ENCODE measurements around the gene LMTK2.

The LMTK2 gene

GRCh38 chr7:98106647-98107312 is at the start of gene LMTK2:
Gene LMTK2, plus strand, starts transcription at chr7:98106862. Its CDS starts 316 bp downstream, at chr7:98107178.
- DNase-seq (ENCODE audit: low read depth in 2 of 2) = peak; percentile 91 to 95

DNA sequence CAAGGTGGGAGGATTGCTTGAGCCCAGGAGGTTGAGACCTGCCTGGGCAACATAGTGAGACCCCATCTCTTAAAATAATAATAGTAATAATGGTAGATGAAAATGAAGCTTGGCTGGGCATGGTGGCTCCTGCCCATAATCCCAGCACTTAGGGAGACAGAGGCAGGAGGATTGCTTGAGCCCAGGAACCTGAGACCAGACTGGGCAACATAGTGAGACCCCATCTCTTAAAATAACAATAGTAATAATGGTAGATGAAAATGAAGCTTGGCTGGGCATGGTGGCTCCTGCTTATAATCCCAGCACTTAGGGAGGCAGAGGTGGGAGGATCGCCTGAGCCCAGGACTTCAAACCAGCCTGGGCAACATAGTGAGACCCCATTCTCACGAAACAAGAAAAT is 49.5 kb upstream of the LMTK2 start:
- DNase-seq (ENCODE audit: low read depth in 2 of 2) = no peak

DNA sequence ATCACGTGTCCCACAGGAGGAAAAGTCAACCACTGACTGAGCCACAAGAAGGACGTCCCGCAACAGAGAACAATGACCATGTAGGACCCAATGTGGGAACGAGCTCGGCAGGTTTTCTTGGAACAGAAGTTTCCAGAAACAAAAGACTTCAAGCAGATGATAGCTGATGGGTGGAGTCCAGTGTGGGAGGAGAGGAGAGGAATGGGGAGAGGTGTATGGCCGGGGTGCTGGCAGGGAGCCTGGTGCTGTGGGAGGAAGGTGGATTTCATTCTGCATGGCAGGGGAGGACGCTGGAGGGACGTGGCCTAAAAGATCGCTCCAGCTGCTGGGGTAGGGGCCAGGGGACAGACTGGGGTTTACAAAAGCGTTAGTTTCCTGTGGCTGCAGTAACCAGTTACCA is 48.5 kb upstream of the LMTK2 start:
- no peak for DNase-seq (ENCODE audit: low read depth in 2 of 2)

GRCh38 chr7:98064233-98064632 is 42.4 kb upstream of the LMTK2 start:
- DNase-seq (ENCODE audit: low read depth in 2 of 2) = no peak

GRCh38 chr7:98066208-98066607 is 40.5 kb upstream of the LMTK2 start:
- no peak for DNase-seq (ENCODE audit: low read depth in 2 of 2)

GRCh38 chr7:98066934-98067507 is 39.6 kb upstream of the LMTK2 start:
- DNase-seq (ENCODE audit: low read depth in 2 of 2) = no peak

- no peak for DNase-seq (ENCODE audit: low read depth in 2 of 2)
These were observed 33.6 kb upstream of the LMTK2 start for GRCh38 chr7:98073047-98073446.

- no peak for DNase-seq (ENCODE audit: low read depth in 2 of 2)
These were observed 30.9 kb upstream of the LMTK2 start for GRCh38 chr7:98075801-98076200.

- no peak for DNase-seq (ENCODE audit: low read depth in 2 of 2)
These were observed 28.9 kb upstream of the LMTK2 start for GRCh38 chr7:98077762-98078161.

- no peak for DNase-seq (ENCODE audit: low read depth in 2 of 2)
These were observed 28.3 kb upstream of the LMTK2 start for GRCh38 chr7:98078197-98078870.

DNA sequence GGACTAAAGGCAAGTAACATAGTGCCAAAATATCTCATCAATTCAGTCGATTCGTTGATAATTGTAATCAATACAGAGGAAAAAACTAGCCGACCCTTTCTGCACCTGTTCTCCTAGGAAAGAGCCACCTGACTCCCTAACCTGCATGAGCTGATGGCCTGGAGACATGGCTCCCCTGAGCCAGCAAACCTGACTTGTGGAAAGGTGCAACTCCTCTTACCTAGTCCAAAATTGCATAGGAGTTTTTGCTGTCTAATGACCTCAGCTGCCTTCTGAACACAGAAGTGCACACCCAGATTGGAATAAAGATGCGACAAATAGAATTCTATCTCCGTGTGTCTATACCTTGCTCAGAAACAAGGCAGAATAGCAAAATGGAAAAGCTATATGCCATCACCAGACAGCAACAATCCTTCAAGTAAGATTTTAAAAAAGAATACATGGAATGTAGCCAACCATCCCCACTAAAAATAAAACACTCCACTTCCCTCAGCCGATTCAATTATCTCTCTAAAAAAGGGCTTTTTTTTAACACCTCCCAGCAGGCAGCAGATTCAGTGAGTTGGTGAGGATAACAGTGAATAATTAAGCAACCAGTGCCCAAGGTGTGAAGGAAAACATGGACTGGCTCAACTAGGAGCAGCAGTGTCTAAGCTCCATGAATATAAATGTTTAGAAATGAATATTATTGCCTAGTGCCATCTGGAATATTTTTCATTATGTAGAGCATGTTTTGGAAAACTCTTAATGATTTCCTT is 26.6 kb upstream of the LMTK2 start:
- DNase-seq (ENCODE audit: low read depth in 2 of 2) = no peak

GRCh38 chr7:98081319-98081718 is 25.3 kb upstream of the LMTK2 start:
- no peak for DNase-seq (ENCODE audit: low read depth in 2 of 2)

- no peak for DNase-seq (ENCODE audit: low read depth in 2 of 2)
These were observed 22.0 kb upstream of the LMTK2 start for GRCh38 chr7:98084631-98085030.

DNA sequence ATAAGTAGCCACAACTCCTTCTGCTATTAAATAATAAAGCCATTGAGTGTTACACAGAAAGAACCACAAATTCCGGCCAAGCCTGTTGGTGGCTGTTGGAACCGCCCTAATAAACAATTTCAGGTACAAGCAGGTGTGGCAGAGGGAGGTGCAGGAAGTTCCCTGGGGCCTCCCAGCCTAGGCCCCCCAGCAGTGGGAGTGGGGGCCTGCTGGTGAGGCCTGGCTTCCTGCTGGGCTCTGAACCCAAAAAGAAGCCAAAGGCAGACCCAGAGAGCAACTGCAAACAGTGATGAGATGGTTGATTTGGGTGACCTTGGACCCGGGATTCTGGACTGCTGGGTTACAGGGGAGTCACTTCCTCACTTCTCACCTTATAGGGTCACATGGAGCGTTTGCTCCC is 21.0 kb upstream of the LMTK2 start:
- DNase-seq (ENCODE audit: low read depth in 2 of 2) = no peak

- DNase-seq (ENCODE audit: low read depth in 2 of 2) = no peak
These were observed 20.4 kb upstream of the LMTK2 start for GRCh38 chr7:98086281-98086718.

DNA sequence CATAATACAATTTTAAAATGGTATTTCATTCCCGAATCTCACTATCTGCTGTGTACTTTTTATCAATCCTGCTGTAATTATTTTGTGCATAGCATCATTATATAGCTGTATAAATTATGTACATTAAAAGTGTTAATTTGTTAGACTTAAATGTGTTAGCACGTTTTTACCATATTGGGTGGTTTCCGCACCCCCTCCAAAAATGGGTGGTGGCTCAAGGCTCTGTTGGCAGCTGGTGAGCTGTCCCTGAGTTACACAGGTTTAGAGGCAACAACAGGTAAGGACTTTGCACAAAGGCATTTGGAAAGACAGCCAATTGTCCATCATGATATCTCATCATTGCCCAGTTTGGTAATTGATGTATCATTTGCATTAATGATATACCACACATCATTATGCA is 18.6 kb upstream of the LMTK2 start:
- no peak for DNase-seq (ENCODE audit: low read depth in 2 of 2)

GRCh38 chr7:98090116-98090515 is 16.5 kb upstream of the LMTK2 start:
- DNase-seq (ENCODE audit: low read depth in 2 of 2) = no peak

GRCh38 chr7:98091061-98091460 is 15.6 kb upstream of the LMTK2 start:
- no peak for DNase-seq (ENCODE audit: low read depth in 2 of 2)

GRCh38 chr7:98091523-98091922 is 15.1 kb upstream of the LMTK2 start:
- no peak for DNase-seq (ENCODE audit: low read depth in 2 of 2)

DNA sequence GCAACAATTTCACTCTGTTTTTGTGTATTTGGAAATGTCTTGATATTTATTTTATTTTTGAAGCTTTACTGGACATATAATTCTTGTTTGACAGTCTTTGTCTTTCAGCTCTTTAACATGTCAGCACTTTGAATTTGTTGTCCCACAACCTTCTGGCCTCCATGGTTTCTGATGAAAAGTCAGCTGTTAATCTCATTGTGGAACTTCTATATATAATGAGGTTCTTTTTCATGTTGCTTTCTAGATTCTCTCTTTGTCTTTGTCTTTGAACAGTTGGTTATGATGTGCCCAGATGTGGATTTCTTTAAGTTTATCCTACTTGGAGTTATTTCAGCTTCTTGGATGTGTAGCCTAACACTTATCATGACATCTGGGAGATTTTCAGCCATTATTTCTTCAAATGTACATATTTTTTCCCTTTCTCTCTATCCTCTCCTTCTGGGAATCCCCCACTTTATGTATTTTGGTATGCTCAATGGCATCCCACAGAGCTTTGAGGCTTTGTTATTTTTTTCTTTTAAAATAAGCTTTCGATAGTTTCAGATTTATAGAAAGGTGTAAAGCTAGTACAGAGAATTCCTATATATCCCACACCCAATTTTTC is 9.5 kb upstream of the LMTK2 start:
- no peak for DNase-seq (ENCODE audit: low read depth in 2 of 2)

DNA sequence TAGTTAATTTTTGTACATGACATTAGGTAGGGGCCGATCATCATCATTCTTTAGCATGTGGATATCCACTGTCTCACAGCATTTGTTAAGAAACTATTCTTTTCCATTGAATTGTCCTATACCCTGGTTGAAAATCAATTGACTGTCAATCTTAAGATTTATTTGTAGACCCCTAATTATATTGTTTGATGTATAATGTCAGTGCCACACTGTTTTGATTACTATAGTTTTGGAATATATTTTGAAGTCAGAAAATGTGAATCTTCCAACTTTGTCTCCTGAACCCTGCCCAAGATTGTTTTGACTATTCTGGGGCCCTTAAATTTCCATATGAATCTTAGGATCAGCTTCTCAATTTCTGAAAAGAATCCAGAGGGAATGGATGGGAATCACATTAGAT is 6.6 kb upstream of the LMTK2 start:
- DNase-seq (ENCODE audit: low read depth in 2 of 2) = no peak

DNA sequence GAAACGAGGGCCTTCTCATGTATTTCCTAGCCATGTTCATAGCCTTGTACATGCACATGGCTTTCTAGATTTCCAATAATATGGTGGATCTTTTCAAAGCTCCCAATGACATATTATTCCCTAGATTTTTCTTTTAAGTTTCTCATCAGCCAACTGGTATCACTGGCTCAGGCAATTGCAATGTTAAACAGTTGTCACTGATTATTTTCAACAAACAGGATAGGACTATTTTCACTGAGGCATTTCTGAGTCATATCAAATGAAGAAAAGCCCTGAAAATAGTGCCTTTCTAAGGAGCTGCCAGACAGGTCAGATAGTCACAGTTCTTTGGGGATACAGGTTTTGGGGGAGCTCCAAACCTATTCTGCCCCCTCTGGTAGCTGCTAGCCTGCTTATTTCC is 4.5 kb upstream of the LMTK2 start:
- no peak for DNase-seq (ENCODE audit: low read depth in 2 of 2)

Measured in stimulated activated CD4-positive, alpha-beta T cell treated with anti-CD3 and anti-CD28 coated beads, Interleukin-12 subunit alpha, Interleukin-12 subunit beta, amount 100 ng/mL, for 24 hours (primary cell).